OCI-LY7 (cell line): Measurements from ENCODE around the gene IFT22. TPM values are rescaled to one million over a fixed set of nuclear protein-coding genes. Genes with fewer than 3 reads are reported as not detected.

ENCODE experiments used
- BruUV-seq: library from RNA; stranded (reverse); fragments of 400-500 nt; replicated peaks from 2 replicates; lab custom pipeline; 2021; lab: Mats Ljungman, UMichigan
- CTCF ChIA-PET: fragments of 300-600 bp; sonication (Branson Sonifier 250); formaldehyde crosslinking; loops from one replicate; lab custom pipeline; 2022; ENCODE audit warnings: antibody characterized with exemption; ENCODE audit not compliant: unreplicated experiment; lab: Charles Lee
- POLR2A ChIA-PET: fragments of 300-600 bp; sonication (Branson Sonifier 250); formaldehyde crosslinking; loops from one replicate; lab custom pipeline; 2022; ENCODE audit warnings: antibody characterized with exemption; lab: Charles Lee
- DNase-seq: peaks from one replicate; pipeline ENCODE4 v3.0.0-alpha.2; 2015; ENCODE audit warnings: low spot score
- H2AFZ ChIP-seq: fragments of 200-600 bp; sonication (generic), shearing (Covaris generic); 2 replicates; pipeline ENCODE4 v1.6.1; 2014; ENCODE audit warnings: mild to moderate bottlenecking, antibody characterized with exemption, low read length, moderate library complexity
- H3K27ac ChIP-seq: fragments of 200-600 bp; sonication (generic); 2 replicates; pipeline ENCODE4 v1.5.1; 2014; ENCODE audit warnings: mixed run types, low read depth, mild to moderate bottlenecking, moderate library complexity, low read length, inconsistent platforms; ENCODE audit not compliant: poor library complexity, severe bottlenecking
- H3K36me3 ChIP-seq: fragments of 200-600 bp; sonication (generic); 2 replicates; pipeline ENCODE4 v1.6.1; 2014; ENCODE audit warnings: mild to moderate bottlenecking, antibody characterized with exemption, low read length, moderate library complexity, mixed read lengths; ENCODE audit not compliant: insufficient read depth
- H3K4me1 ChIP-seq: fragments of 200-600 bp; sonication (generic); 2 replicates; pipeline ENCODE4 v1.5.1; 2014; ENCODE audit warnings: mild to moderate bottlenecking, low read length; ENCODE audit not compliant: insufficient read depth, poor library complexity, severe bottlenecking
- H3K4me2 ChIP-seq: fragments of 200-600 bp; sonication (generic); 2 replicates; pipeline ENCODE4 v1.6.1; 2014; ENCODE audit warnings: mild to moderate bottlenecking, low read length
- H3K4me3 ChIP-seq: fragments of 200-600 bp; sonication (generic); 2 replicates; pipeline ENCODE4 v1.5.1; 2014; ENCODE audit warnings: mild to moderate bottlenecking, low read depth, low read length; ENCODE audit not compliant: poor library complexity, severe bottlenecking
- H3K79me2 ChIP-seq: fragments of 200-600 bp; sonication (generic); 2 replicates; pipeline ENCODE4 v1.6.1; 2016; ENCODE audit warnings: low read depth, mild to moderate bottlenecking, low read length, moderate library complexity, mixed read lengths; ENCODE audit not compliant: insufficient read depth
- H3K9me2 ChIP-seq: fragments of 200-600 bp; sonication (generic); 2 replicates; pipeline ENCODE4 v1.6.1; 2016; ENCODE audit warnings: mild to moderate bottlenecking, low read length, mixed read lengths; ENCODE audit not compliant: insufficient read depth
- H3K9me3 ChIP-seq: fragments of 200-600 bp; sonication (generic); 2 replicates; pipeline ENCODE4 v1.6.1; 2014; ENCODE audit warnings: mild to moderate bottlenecking, mixed run types, low read length, mixed read lengths
- H4K20me1 ChIP-seq: fragments of 200-600 bp; sonication (generic); 2 replicates; pipeline ENCODE4 v1.6.1; 2014; ENCODE audit warnings: mild to moderate bottlenecking, antibody characterized with exemption, low read length, moderate library complexity, mixed read lengths; ENCODE audit not compliant: insufficient read depth
- EZH2phosphoT487 ChIP-seq: fragments of 200-600 bp; sonication (generic); IDR thresholded peaks from 2 replicates; pipeline ENCODE4 v1.6.1; 2018; ENCODE audit warnings: low read depth, borderline replicate concordance, mild to moderate bottlenecking, mixed run types, antibody characterized with exemption, low read length, moderate library complexity, mixed read lengths
- intact Hi-C: fragments of 100-400 bp; cut with micrococcal nuclease; formaldehyde crosslinking; loops from one replicate; pipeline ENCODE4 v1.10.0; 2022; ENCODE audit not compliant: unreplicated experiment
- total RNA-seq, 2 experiments: library from RNA; depleted of rRNA in 1 of 2; stranded (reverse); fragments of >200 nt in 1 of 2; shearing (Covaris generic) in 1 of 2; gene quantifications; 2 replicates each; pipeline ENCODE4 v1.2.3, GENCODE V29; 2014 to 2022
- TF ChIP-seq, protein P1 (sequence below): fragments of 200-600 bp; sonication (generic); conservative IDR thresholded peaks from 2 replicates; pipeline ENCODE4 v1.5.1; 2014; ENCODE audit warnings: mild to moderate bottlenecking, antibody characterized with exemption, low read length, moderate library complexity, mixed read lengths

Gene IFT22
- total RNA-seq, 2 experiments from 2014 or later = 13.2 to 14.6 TPM

DNA sequence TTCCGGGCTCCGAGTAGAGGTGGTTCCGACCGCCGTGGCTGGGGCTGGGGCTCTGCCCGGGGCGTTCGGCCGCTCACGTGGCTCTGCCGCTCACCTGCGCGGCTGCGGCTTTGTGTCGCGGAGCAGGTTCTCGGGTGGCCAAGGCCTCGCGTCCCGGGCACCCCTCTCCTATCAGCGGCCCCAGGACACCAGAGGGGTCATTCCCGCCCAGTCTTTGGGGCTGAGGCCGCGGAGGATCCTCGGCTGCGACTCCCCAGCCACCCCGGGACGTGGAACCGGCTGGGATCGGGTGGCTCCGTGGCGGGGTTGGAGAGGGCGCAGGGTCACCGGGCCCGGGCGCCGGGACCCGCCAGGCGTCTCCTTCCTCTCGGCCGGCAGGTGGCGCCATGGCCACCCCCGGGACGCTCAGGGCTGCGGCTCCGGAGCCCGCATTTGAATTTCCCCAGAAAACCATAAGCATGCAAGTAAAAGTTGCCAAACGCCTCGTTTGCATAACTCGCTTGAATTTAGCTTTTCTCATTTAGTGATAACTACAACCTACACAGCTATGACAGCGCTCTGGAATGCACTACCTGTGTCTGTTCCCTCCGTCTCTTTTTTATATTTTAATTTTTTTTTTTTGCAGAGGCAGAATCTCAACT lies 42.2 kb upstream of the IFT22 start:
- Histone ChIP-seq H3K9me3 (no peaks in the 10 kb centered on the region), H3K4me1 (no peaks in the 10 kb centered on the region), H2AFZ (no peak overlapping the region), H3K27ac (no peak overlapping the region), H4K20me1 (no peaks in the 10 kb centered on the region), H3K79me2 (no peaks in the 10 kb centered on the region), H3K4me3 (no peak overlapping the region), H3K36me3 (no peaks in the 10 kb centered on the region), H3K4me2 (no peak overlapping the region), H3K9me2 (no peaks in the 10 kb centered on the region)
- ChIA-PET POLR2A (no interaction called here), CTCF (no interaction called here)
- intact Hi-C loops = loop anchor here (1.0 to 10.0 kb wide), 4 partner anchors 47 to 171 kb away; no protein-coding TSS in a partner anchor
- BruUV-seq = no TSS peak
- DNase-seq = peak; percentile 61
- TF ChIP-seq, protein P1, sequence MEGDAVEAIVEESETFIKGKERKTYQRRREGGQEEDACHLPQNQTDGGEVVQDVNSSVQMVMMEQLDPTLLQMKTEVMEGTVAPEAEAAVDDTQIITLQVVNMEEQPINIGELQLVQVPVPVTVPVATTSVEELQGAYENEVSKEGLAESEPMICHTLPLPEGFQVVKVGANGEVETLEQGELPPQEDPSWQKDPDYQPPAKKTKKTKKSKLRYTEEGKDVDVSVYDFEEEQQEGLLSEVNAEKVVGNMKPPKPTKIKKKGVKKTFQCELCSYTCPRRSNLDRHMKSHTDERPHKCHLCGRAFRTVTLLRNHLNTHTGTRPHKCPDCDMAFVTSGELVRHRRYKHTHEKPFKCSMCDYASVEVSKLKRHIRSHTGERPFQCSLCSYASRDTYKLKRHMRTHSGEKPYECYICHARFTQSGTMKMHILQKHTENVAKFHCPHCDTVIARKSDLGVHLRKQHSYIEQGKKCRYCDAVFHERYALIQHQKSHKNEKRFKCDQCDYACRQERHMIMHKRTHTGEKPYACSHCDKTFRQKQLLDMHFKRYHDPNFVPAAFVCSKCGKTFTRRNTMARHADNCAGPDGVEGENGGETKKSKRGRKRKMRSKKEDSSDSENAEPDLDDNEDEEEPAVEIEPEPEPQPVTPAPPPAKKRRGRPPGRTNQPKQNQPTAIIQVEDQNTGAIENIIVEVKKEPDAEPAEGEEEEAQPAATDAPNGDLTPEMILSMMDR = peak; percentile 83
- no peak for TF ChIP-seq EZH2phosphoT487

DNA sequence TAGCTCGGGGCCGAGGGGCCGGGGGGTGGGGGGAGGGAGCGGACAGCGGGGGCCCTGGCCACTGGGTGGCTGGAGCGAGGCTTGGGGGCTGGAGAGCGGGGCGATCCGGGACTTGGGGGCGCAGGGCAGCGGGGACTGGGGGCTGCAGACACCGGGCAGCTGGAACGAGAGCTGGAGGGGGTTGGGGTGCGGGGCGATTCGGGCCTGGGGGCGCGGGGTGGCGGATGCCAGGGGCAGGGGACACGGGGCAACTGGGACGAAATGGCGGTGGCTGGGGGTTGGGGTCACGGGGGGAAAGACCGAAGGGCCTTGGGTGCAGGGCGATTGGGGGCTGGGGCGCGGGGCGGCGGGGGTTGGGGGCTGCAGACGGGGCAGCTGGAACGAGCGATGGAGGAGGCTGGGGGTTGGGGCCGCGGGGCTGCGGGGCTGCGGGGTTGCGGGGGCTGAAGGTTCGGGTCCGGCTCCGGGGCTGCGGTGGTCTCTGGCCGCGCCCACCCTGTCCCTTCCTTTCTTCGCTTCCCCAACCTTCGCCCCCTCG lies 41.7 kb upstream of the IFT22 start:
- no peak for DNase-seq
- Histone ChIP-seq H3K27ac (no peak overlapping the region), H3K79me2 (no peaks in the 10 kb centered on the region), H3K4me1 (no peaks in the 10 kb centered on the region), H3K9me3 (no peaks in the 10 kb centered on the region), H4K20me1 (no peaks in the 10 kb centered on the region), H3K9me2 (no peaks in the 10 kb centered on the region), H3K4me2 (no peak overlapping the region), H2AFZ (no peak overlapping the region), H3K36me3 (no peaks in the 10 kb centered on the region), H3K4me3 (no peak overlapping the region)
- intact Hi-C loops = loop anchor here (10.0 kb wide), 1 partner anchor 172 kb away; no protein-coding TSS in a partner anchor
- BruUV-seq = no TSS peak
- CTCF ChIA-PET = no interaction called here
- TF ChIP-seq EZH2phosphoT487 = no peak
- TF ChIP-seq, protein P1 = no peak
- POLR2A ChIA-PET = no interaction called here
